Hematopoietic multipotent progenitor cell treated with erythropoietin and hydrocortisone succinate and interleukin-3 and kit ligand, for 4 days (in vitro differentiated cells): ENCODE measurements around the gene HIVEP1.

Source experiments
- DNase-seq: peaks from one replicate; pipeline ENCODE4 v3.0.0-alpha.2; 2015

The HIVEP1 gene

DNA sequence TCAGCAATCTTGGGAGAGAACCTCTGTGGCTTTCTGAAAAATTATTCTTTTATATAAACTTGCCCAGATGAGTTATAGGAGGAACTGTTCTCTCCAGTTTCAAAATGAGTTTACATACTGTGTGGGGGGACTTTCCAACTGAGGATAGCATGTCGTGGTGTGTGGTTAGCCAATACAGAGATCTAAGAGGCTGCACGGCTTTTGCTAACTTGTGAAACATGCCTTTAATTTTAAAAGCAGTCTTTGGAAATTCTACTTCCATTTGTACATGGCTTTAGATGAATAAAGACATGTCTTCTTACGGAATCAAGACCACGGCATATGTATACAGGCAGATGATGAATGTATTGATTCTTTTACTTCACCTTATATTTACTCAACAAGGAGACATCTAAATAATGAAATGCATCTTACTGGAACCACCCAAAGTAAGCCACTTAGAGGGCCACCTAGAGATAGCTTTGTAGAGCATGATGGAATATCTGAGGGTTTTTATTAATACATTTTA is 39.8 kb downstream of the HIVEP1 start:
- DNase-seq: peak; percentile 79

DNA sequence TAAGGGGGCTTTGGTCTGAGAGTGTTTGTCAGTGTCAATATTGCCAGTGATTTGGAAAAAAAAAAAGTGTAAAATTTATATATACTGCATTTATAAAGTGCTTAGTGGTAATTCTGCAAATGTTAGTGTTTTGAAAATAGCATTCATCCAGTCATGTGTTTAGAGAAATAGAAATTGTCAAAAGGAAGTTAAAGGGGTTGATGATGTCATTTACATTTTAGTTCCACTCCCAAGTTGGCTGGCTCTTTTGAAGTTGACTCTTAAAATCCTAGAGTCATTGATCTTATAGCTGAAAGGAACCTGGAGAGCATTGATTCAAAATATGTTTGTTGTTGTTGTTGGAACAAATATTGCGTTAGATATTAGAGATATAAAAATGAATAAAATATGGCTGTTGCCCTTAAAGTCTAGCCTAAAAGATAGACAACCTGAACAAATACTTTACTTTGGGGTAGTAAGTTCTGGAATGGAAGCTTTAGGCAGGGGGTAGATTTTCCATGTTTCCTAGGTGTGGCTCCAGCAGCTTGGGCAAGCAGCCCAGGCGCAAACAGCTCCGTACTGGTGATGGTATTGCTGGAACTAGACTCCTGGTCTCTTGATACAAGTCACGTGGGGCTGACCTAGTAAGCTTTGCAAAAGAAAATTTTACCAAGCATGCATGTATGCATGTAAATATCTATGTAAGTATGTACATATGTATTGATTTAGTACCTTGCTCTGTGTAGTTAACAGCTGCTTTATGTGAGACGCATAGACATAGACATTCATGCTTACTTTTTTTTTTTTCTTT is 46.3 kb downstream of the HIVEP1 start:
- no peak for DNase-seq

DNA sequence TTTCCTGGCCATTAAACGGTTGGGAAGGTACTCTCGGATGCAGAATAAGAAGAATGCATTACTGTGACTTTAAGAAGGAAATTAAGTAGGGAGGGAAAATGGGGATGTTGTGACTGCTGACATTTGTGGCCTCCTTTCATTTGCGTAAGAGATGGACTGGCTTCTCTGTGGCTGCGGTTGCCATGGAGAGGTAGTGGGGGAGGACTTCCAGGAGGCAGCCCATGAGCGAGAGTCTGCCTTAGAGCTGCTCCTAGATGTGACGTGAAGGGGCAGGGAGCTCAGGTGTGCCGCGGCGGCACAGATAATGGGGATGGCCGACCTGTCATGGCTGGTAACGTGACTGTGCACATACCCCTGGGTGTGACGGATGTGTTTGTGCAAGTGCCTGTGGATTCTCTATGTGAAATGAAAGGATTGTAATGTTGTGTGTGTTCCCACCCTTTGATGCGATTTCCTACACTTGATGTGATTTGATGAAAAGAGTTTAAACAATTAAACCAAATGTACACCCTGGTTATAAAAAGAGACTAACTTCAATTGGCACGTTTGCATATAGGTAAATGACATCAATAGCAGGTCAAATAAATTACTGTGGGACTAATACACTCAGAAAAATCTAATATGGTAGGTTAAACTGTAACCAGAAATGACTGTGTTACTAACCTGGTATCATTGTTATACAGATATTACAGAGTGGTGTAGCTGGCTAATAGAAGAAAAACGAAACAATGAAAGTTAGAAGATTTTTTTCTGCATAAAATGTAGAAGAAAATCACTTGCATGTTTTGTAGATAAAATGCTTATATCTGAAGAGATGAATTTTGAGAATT is 48.9 kb downstream of the HIVEP1 start:
- DNase-seq: peak; percentile 78

DNA sequence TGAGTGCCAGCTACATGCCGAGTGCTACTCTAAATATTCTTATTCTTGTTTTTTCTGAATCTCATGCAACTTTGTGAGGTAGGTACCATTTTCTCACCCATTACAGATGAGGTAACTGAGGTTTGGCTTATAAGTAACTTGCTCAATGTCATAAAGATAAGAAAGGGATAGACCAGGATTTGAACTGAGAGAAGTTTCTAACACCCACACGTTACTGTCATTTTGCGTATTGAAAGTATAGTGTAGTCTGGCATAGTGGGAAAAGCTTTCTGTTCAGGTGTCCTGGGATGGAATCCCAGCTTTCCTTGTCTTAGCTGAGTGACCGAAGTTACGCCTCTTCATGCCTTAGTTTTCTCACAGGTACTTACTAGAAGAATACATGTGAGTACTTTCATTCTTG is 50.5 kb downstream of the HIVEP1 start:
- no peak for DNase-seq

DNA sequence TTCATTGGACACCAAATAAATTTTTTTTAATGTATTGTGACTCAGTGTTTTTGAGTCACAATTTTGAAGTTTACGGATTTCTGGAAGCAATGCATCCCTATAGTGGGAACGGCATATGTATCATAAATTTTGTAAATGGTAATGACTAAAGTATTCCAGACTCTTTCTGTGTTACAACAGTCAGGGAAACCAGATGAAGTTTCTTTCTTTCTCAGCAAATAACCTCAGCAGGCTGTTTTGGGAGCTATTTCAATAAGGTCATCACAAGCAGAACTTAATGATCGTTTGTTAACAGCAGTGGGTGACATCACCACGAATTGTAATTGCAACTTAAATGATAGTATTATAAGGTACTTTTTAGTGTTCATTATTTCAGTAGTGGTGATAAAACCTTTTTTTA is 52.0 kb downstream of the HIVEP1 start:
- no peak for DNase-seq

DNA sequence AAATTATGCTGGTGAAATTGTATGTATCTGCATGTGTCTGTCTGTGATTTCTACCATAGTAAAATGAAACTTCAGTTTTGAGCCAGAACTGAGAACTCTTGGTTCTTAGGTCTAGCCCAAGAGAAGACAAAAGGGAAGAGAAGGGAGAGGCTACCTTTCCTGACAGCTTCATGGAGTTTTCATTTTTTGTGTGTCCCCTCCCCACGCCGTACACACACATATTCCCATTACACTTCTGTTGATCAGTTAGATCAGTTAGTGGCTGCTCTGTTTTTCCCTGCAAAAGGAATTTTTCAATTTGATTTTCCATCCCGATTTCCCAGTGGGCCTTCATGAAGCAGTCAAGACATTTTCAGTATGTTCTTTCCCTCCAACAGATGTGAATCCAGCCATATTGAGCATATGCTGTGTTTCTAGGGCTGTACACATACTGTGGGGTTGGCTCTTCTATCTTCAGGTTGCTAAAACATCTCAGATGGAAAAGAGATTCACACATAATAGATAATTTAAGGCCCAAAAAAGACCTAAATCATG is 52.5 kb downstream of the HIVEP1 start:
- no peak for DNase-seq

DNA sequence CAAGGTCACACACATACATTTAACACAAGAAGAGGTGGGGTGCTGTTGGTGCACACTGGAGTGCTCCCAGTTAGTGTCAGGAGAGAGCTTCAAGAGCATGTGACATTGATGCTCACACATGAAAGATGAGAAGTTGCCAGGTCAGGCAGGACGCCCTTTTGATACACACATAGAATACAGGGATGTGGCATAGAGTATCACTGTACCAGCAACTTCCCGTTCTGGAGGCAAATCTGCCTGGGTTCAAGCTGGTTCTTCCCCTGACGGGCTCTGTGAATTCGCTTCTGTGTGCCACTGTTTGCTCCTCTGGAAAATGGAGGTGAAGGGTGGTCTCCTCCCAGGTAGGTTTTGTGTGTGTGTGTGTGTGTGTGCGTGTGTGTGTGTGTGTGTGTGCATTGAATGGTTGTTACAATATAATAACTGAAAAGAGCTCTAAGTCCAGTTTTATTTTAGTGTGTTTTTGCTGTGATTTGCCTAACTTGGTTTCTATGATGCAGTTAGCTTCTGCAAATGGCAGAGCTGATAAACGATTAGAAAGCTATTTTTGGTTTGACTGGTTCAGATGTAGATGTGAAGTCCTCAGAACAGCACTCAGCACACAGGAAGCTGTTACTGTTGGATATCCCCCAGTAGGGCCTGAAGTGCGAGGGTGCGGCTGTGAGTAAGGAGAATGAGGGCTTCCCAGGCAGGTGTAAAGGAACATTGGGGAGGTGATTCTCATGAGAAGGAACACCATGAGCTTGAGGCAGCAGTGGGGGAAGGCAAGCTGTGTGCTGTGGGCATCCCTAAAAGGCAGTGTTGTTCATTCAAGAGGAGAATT is 53.4 kb downstream of the HIVEP1 start:
- DNase-seq: peak; percentile 37

DNA sequence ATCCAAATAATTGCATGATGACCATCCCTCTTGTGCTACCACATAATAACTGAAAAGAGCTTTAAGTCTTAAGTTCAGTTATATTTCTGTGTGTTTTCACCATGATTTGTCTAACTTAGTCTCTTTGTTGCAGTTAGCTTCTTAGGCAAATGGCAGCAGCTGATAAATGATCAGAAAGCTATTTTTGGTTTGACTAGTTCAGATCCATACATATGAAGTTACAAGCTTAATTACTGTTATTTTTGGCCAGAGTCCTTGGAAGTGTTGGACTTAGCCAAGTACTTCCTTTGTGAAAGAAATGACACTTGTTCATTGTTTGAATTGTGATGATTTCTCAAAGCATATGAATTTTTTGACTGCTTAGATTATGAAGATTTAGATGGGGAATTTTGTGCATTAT is 54.2 kb downstream of the HIVEP1 start:
- no peak for DNase-seq

DNA sequence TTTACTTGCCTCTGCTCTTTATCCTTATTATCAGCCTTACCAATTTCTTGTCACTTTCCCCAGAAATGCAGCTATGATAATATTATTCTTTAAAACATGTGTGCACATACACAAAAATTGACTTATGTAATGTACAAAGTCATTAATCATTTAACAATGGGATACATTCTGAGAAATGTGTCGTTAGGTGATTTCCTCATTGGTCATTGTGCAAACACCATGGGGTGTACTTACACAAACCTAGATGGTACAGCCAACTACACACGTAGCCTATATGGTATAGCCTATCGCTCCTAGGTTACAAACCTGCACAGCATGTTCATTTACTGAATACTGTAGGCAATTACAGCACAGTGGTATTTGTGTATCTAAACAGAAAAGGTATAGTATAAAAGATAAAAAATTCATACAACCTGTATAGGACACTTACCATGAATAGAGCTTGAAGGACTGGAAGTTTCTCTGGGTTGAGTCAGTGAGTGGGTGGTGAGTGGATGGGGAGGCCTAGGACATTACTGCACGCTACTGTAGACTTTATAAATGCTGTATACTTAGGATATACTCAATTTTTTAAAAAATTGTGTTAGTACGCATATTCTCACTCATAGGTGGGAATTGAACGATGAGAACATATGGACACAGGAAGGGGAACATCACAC is 56.9 kb downstream of the HIVEP1 start:
- peak; percentile 45 for DNase-seq

DNA sequence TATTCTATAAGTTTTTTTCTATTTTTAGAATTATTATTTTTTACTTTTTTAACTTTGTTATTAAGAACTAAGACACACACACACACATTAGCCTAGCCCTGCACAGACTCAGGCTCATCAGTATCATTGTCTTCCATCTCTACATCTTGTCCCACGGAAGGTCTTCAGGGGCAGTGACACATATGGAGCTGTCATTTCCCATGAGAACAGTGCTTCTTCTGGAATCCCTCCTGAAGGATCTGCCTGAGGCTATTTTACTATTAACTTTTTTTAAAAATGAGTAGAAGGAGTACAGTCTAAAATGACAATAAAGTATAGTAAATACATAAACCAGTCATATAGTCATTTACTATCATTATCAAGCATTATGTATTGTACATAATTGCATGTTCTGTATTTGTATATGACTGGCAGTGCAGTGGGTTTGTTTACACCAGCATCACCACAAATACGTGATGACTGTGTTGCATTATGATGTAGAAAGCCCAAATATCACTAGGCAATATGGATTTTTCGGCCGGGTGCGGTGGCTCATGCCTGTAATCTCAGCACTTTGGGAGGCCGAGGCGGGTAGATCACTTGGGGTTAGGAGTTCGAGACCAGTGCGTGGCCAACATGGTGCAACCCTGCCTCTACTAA is 57.9 kb downstream of the HIVEP1 start:
- no peak for DNase-seq

DNA sequence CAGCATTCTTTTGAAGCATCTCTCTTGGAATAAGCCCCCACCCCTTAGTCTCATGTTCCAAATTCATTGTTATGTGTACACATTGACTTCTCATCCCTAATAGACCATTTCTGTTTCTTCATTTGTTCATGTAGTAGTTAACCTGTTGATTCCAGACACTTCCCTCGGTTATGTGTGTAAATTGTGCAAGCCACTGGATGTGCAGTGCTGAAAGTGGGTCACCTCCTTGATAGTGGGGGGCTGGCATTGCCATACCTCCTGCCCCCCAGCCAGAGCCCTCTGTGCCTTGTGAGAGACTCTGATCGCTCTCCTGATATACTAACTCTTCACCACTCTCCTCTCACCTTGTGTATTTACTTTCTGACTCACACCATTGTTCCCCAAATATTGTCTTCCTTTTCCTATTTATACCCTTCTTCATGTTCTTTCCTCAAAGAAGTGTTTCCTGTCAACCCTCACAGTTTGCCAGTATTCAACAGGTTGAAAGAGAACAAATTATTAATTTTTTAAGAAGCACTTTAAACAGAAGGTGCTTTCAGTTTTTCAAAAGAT is 59.0 kb downstream of the HIVEP1 start:
- DNase-seq: no peak

DNA sequence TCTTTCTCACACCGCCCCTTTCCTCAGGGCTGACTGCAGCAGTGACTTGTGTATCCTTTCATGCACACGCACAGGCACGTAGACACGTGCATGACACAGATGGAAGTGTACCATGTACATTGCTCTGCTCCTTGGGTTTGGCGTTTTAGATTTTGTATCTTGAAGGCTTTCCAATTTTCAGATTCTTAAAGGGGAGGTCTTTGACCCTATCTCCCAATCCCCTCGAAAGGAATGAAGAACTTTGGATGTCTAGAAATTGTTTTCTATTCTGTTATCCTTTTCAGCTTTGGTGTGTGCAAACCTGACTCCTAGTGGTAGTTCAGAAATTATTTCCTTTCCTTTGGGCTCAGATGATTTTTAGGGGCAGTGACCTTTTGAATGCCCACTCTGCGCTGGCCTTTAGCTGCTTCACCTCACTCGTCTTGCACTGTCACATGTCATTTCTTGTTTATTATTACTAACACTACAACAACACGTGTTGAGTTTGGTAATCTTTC is 63.0 kb downstream of the HIVEP1 start:
- peak; percentile 41 for DNase-seq

DNA sequence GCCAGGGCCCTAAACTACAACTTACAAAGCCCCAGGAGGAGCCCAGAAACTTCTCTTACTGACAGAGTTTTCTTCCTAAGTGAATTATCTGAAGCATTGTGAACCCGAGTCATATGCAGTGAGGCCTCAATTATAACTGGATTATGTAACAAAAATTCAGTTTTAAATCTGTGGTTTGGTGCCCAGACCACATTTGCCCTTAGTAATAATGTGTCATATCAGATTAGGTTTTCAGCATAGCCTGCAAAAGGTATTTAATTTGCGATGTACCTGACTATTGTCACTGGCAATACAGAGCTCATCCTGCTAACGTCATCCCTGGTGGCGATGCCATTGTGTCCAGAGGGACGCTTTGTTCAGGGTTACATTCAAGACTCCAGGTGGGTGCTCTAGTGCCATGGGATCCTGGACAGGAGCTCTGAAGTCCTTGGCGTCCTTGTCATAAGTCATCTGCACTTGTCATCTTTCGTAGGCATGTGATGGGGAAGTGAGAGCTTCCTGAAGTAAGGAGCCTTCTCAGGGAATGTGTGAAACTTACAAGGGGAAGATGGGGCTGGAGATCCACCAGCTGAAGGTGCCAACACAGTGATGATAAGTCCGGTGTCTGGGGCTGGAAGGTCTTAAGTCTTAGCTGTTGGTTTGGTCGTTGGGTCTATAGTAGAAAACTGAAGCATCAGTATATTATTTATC is 65.1 kb downstream of the HIVEP1 start:
- DNase-seq: peak; percentile 35

DNA sequence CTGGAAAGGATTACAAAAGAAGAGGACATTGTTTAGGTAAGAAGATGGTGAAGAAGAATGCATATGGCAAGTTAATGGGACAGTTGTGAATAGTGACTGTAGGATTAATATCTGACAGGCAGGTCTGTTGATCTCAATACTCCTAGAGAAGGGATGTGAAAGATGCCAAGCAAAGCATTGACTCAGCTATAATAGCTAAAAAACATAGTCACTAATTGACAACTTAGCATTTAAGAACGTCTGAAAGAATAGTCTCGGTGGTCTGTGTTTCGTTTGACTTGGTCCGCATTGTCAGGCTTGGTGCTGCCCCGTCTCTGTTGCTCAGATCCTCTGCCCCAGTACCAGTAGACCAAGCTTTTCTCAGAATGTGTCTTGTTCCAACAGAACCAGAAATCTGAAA is 65.9 kb downstream of the HIVEP1 start:
- no peak for DNase-seq

DNA sequence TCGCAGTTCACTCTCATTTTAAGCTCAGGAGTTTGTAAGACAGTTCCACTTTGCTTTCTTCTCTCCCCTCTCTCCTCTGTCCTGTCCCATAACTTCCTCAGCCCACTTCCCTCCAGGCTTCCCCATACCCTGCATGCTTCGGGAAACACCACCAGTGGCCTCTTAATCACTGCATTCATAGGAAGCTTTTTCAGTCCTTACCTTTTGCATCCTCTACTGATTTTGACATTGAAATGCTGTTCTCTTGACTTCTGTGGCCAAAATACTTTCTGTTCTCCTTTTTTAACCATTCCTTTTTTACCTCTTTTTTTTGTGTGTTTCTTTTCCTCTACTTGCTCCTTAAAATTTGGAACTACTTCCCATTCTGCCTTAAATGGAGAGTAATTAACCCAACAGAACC is 69.7 kb downstream of the HIVEP1 start:
- no peak for DNase-seq

DNA sequence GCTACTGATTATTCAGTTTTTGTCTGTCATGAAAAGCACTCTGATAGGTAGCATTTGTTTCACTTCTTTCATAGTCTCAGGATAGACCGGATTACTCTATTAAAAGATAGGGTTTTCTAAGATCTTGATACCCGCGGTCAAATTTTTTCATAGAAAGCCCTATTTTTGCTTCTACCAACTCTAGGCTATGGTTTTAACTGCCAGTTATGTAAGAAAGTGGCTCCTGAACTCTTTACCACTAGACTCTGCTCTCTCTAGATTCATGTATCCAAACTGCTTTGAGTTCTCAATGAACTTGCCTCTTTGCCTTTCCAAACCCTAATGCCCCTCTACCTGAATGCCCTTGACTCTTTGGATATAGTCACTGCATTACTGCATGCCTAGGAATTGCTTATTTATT is 70.3 kb downstream of the HIVEP1 start:
- no peak for DNase-seq

DNA sequence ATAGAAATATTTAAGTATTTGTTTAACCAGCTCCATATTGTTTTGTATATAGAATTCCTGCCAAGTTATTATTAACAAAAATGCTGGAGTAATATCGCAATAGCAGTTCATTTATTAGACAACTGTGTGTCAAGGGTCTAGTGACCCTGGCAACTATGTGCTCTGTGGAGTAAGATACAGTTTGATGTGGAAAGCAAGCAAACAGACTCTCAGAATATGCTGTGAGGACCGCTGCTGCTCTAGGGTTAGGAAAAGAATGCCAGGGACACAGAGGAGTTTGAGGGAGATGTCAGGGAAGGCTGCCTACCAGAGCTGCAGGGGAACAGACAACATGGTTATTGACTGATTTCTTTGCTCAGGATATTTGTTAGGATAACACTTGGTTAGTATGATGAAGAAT is 71.2 kb downstream of the HIVEP1 start:
- DNase-seq: no peak

DNA sequence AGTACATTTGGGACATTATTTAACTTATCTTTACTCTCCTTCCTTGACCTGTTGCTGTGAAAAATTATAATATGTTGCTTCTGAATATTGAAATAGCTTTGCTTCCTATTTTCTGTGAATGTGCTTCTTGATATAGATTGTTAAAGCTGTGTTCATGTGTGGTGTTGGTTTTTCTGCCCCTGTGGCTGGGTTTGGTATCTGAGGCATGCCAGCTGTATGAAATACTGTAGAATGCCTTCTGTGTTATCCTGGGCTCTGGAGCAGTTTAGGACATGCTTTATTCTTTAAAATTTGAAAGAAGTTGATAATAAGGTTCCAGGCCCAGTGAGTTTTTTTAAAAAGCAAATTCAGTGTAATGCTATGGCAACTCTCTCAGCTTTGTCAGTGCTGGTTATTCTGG is 71.7 kb downstream of the HIVEP1 start:
- peak; percentile 22 for DNase-seq

DNA sequence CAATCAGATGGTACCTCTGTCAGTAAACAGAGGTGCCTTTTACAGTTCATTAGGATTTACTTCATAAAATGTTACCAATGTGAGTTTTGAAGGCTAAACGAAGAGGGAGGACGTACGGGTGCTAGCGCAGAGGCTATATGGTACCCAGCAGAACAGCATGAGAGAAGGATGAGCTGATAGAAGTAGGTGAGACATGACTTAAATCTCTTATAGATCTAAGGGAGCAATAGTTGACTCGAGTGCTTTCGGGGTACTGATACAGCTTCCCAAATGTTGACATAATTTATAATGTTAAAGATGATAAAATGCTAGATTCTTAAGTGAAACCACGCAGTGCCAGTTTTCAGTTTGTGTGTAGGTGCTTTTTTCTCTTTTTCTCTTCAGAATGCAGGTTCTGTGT is 72.6 kb downstream of the HIVEP1 start:
- DNase-seq: no peak

DNA sequence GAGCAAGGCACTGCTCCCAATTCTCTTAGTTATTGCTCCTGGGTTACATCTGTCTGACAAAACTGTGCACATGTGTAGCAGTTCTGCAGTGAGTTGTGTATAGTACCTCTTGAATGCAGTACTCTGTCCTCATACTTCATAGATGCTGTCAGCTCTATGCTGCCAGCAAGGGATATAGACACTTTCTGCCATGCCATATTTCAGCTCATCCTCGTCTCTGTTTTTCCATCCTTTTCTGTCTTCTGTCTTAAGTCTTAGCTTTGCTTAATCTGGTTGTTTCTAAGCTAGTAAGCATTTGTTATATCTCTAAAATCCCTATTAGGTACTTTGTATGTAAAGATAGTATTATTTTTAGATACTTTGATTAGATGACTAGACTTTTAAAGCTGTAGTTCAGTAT is 76.4 kb downstream of the HIVEP1 start:
- no peak for DNase-seq

DNA sequence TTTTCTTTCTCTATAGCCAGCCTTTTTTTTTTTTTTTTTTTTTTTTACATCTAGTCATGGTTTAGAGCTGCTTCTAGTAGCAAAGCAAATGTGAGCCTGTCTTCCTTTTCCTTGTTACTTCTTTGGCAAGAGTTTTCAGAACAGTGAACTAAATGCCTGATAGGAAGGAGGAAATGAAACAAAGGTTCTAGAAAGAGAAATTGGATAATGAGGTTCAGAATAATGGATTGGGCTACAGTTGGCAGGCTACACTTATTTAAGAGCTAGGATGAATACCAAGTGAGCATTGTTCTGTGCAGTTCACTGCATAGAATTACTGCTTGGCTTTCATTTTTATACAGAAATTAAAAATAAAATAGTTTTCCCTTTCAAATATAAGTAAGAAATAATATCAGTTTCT is 78.6 kb downstream of the HIVEP1 start:
- DNase-seq: no peak
